Coronary artery (tissue), 2 donors: ENCODE data around the gene DLG3.
"Not testable (repeated sequence)": the region's sequence is repeated elsewhere in the genome, so short reads cannot be mapped to it uniquely, and the experiment has no call there.

Experiments
- DNase-seq: peaks from one replicate; pipeline ENCODE4 v3.0.0-alpha.2; 2017; ENCODE audit warnings: low spot score
- H3K27ac ChIP-seq, 2 donors: fragments of 200-600 bp; sonication (generic); one replicate each; pipeline ENCODE4 v1.5.1; 2016 to 2019
- H3K4me3 ChIP-seq: fragments of 200-600 bp; sonication (generic); 2 replicates; pipeline ENCODE4 v1.5.1; 2016; ENCODE audit warnings: mild to moderate bottlenecking, moderate library complexity
- CTCF ChIP-seq: fragments of 200-600 bp; sonication (generic); IDR thresholded peaks from one replicate; pipeline ENCODE4 v1.5.1; 2019; ENCODE audit warnings: antibody characterized with exemption

DLG3 gene

GRCh38 chrX:70497026-70497425, 52.4 kb downstream of the DLG3 start:
- H3K4me3 ChIP-seq, result no peak overlapping the region
- DNase-seq, result no peak
- no peak for TF ChIP-seq CTCF
- H3K27ac ChIP-seq, result no peak overlapping the region

- H3K27ac ChIP-seq, result no peak overlapping the region
- DNase-seq, result no peak
- H3K4me3 ChIP-seq, result no peak overlapping the region
- TF ChIP-seq CTCF, result no peak
These were observed 53.5 kb downstream of the DLG3 start for GRCh38 chrX:70498129-70498528.

- no peak overlapping the region for H3K27ac ChIP-seq
- no peak for DNase-seq
- no peak for TF ChIP-seq CTCF
- H3K4me3 ChIP-seq, result no peak overlapping the region
These were observed 56.2 kb downstream of the DLG3 start for GRCh38 chrX:70500826-70501225.

DNA sequence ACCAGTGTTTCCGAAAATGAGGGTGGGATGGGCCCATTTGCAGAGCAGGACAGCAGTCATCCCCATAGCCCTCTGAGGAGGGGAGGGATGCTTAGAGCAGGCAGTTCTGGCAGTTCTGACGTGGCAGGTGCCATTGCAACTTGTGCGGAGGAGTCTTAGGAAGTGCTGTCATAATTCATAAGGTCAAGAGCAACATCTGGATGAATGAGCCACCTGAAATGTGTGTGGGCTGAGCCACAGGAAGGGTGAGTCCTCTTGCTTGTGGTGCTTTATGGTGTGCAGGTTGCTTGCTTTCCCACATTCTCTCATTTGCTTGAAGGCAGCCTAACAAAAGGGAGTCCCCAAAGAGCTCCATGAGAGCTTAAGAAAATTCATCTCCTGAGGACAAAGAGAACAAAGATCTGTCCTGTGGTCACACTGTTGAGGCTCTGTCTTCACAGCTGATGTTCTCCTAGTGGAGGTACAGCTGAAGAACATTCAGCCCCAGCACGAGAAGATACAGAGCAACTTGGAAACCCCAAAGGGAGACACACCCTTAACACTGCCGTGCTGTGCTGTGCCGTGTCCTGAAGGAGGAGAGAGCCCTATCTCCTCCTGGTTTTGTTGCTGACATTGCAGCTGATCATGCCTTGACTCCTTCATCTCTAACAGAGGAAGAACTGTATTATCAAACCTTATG, 60.3 kb downstream of the DLG3 start:
- Histone ChIP-seq H3K4me3 (no peak overlapping the region), H3K27ac (no peak overlapping the region)
- DNase-seq, result peak; percentile 12
- no peak for TF ChIP-seq CTCF

DNA sequence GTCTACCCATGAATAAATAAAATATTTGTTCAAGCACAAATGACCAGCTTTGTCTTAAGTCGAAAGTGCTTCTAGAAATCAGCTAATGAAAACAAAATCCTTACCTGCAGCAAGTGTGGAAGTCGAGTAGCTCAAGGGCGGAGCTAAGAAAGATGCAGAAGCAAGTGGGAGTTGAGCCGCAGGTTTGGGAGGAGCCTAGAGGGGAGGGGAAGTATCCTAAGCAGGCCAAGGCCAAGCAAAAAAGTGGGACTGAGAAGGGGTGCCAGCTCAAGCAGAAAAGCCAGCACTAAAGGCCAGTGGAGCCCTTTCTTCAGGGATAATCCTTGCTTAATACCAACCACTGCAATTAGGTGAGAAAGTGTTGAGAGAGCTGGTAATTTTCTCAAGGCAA, 60.8 kb downstream of the DLG3 start:
- DNase-seq, result peak; percentile 35
- Histone ChIP-seq H3K4me3 (no peak overlapping the region), H3K27ac (no peak overlapping the region)
- TF ChIP-seq CTCF, result no peak

- no peak overlapping the region for H3K27ac ChIP-seq
- TF ChIP-seq CTCF, result no peak
- H3K4me3 ChIP-seq, result no peak overlapping the region
- peak; percentile 29 for DNase-seq
These were observed 63.8 kb downstream of the DLG3 start for GRCh38 chrX:70508296-70508911.

DNA sequence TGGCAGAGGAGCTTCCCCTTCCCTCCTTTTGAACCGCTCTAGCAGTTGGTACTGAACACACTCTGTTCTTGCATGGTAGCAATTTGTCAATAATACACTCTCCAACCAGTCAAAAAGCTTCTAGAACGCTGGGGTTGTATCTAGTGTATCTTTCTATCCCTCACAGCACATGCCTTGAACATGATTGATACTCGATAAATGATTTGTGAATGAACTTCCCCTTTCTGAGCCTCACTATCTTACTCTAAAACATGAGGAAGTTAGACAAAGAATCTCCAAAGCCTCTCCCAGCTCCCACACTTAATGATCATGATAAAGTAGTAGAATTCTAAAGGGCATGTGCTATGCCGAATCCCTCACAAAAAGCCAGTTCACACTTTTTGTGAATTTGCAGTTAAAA, 64.4 kb downstream of the DLG3 start:
- no peak for DNase-seq
- Histone ChIP-seq H3K4me3 (no peak overlapping the region), H3K27ac (no peak overlapping the region)
- TF ChIP-seq CTCF, result no peak

- not testable (repeated sequence) for DNase-seq, H3K4me3 ChIP-seq, H3K27ac ChIP-seq
These were observed 70.6 kb downstream of the DLG3 start for GRCh38 chrX:70515270-70515669.

- not testable (repeated sequence) for H3K27ac ChIP-seq, DNase-seq, H3K4me3 ChIP-seq
These were observed 71.1 kb downstream of the DLG3 start for GRCh38 chrX:70515692-70516091.
